ENCODE data around the gene GOLGA3.
"Not testable (repeated sequence)": the region's sequence is repeated elsewhere in the genome, so short reads cannot be mapped to it uniquely, and the experiment has no call there.

The GOLGA3 gene, protein sequence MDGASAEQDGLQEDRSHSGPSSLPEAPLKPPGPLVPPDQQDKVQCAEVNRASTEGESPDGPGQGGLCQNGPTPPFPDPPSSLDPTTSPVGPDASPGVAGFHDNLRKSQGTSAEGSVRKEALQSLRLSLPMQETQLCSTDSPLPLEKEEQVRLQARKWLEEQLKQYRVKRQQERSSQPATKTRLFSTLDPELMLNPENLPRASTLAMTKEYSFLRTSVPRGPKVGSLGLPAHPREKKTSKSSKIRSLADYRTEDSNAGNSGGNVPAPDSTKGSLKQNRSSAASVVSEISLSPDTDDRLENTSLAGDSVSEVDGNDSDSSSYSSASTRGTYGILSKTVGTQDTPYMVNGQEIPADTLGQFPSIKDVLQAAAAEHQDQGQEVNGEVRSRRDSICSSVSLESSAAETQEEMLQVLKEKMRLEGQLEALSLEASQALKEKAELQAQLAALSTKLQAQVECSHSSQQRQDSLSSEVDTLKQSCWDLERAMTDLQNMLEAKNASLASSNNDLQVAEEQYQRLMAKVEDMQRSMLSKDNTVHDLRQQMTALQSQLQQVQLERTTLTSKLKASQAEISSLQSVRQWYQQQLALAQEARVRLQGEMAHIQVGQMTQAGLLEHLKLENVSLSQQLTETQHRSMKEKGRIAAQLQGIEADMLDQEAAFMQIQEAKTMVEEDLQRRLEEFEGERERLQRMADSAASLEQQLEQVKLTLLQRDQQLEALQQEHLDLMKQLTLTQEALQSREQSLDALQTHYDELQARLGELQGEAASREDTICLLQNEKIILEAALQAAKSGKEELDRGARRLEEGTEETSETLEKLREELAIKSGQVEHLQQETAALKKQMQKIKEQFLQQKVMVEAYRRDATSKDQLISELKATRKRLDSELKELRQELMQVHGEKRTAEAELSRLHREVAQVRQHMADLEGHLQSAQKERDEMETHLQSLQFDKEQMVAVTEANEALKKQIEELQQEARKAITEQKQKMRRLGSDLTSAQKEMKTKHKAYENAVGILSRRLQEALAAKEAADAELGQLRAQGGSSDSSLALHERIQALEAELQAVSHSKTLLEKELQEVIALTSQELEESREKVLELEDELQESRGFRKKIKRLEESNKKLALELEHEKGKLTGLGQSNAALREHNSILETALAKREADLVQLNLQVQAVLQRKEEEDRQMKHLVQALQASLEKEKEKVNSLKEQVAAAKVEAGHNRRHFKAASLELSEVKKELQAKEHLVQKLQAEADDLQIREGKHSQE (N-terminal part only)

DNA sequence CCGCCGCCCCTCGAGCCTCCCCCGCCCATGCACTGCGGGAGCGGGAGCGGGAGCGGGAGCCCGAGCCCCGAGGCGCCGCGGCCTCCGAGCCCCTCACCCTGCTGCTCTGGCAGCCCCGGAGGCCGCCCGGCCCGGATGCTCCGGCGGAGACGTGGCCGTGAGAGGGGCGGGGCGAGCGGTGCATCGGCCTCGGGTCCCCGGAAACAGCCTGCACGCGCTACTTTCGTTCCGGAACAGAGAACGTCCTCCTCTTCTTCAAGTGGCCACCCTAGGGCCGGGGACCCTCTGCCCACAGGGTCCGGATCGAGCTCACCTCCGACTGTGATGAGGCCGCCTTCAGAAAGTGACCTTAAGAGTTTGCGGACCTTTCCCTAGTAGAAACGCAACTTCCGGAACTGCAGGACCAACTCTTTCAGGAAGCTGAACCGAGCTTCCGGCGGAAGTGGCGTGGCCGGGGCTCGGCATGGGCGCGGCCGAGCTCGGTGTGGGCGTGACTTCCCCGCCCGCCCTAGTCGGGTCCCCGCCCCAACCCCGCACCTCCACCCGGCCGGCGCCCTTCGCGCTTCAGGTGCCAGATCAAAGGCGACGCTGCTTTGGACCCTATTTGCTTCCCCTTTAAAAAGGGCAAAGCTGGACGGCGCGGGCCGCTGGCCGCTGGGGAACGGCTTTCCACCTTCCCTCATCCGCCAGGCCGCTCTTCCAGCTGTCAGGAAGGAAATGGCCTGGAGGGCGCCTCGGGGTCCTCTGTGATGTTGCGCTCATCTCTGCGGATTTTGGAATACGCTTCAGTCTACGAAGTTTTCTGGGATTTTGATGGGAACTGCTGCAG lies at the start of gene GOLGA3:
Gene GOLGA3, minus strand, starts transcription at position 164 of the 829 bp plus-strand sequence. CDS start 6,741 bp downstream, outside the sequence.
- peak; percentile 65 for DNase-seq

DNA sequence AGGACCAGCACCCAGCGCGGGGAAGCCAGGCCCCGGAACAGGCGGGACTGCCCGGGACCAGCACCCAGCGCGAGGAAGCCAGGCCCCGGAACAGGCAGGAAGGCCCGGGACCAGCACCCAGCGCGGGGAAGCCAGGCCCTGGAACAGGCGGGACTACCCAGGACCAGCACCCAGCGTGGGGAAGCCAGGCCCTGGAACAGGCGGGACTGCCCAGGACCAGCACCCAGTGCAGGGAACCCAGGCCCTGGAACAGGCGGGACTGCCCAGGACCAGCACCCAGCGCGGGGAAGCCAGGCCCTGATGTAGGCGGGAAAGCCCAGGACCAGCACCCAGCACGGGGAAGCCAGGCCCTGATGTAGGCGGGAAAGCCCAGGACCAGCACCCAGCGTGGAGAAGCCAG lies 46.0 kb upstream of the GOLGA3 start:
- DNase-seq: not testable (repeated sequence)

DNA sequence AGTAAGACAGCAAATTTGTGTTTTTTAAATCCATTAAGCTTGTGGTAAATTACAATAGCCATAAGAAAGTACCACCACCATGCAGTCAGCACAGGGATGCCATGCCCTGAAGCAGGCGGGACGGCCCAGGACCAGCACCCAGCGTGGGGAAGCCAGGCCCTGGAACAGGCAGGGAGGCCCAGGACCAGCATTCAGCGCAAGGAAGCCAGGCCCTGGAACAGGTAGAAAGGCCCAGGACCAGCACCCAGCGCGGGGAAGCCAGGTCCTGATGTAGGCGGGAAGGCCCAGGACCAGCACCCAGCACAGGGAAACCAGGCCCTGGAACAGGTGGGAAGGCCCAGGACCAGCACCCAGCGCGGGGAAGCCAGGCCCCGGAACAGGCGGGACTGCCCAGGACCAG lies 45.5 kb upstream of the GOLGA3 start:
- DNase-seq: no peak

DNA sequence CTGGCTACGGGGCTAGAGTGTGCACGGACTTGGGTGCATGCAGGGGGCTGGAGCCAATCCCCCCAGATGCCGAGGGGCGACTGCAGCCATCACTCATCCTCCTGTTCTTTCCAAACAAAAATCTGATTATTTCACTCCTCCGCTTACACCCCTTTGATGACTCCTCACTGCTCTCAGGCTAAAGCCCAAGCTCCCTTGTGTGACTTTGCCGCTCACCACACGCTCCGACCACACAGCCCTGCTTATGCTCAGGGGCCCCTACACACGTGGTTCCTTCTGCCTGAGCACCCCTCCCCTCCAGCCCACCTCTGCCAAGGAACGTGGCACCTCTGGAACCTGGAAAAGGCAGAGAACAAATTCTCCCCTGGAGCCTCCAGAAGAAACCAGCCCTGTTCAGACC lies 45.1 kb upstream of the GOLGA3 start:
- DNase-seq: no peak

DNA sequence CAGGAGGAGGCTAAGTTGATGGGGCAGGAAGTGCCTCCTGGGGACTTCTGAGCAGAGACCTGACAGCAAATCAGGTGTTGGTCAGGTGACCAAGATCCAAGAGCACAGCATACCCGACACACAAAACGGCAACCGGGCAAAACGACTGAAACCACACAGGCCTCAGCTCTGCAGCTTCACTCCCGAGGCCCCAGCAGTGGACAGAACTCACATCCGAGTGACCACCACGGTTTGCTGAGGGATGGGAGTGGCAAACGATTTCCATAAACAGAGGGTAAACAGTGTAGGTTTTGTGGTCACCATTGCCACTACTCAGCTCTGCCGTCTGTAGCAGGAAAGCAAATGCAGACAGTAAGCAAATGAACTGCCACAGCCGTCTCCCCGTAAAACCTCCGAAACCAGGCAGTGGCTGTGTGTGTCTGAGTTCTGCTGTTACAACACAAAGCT lies 44.3 kb upstream of the GOLGA3 start:
- no peak for DNase-seq

DNA sequence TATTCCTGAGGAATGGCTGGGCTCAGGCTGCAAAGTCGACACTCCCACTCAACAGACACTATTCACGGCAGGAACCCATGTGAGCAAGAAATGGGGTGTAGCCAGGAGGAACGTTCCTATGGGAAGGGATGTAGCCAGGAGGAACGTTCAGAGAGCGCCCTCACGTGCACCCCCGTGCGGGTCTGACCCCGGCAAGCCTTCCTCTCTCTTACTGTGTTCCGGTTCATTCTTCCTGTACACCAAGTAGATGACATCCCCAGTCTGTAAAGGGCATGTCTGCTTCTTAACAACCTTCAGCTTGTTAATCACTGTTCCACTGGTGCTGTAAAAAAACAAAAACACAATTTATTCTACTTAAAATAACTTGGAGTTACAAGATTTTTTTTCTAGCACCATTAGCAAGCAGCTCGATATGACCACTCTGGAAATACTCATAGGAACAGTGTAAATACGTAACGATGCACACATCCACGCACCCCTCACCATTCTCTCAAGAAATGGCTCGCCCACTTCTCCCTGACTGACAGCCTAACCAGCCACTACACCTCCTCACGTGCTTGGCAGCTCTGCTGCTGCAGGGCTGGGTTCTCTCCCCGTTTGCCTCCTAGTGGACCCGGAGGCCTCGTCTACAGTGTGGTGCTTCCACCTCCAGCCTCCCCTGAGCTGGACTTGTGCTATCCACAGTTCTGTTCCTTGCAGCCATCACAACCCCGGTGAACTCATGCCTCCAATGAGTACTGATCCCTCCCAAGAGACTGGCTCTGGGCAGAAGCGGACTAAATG lies 43.6 kb upstream of the GOLGA3 start:
- DNase-seq: no peak

DNA sequence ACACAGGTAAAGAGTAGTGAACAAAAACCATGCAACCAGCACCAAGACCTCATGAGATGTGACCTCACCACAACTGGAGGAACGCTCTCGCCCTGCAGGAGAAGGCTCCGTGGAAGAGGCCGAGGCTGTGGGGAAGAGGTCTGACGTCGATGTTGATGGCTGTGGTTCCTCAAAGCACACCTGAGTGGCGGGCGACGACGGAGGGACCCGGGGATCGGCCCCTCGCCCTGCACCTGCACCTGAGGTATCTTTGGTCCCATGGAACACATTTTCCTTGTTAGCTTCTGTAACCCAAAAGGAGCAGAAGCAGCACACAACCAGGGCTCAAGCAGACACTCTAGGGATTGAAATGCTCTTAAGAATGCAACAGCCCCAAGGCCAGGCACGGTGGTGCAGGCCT lies 40.9 kb upstream of the GOLGA3 start:
- DNase-seq: no peak

DNA sequence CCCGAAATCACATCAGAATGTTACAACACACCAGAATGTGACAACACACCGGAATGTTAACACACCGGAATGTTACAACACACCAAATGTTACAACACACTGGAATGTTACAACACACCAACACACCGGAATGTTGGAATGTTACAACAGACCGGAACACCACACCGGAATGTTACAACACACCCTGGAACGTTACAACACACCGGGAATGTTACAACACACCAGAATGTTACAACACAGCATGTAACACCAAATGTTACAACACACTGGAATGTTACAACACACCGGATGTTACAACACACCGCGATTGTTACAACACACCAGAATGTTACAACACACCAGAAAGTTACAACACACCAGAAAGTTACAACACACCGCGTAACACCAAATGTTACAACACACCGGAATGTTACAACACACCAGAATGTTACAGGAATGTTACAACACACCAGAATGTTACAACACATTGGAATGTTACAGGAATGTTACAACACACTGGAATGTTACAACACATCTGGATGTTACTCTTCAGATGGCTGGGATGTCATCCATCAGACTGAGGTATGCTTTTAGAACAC lies 37.7 kb upstream of the GOLGA3 start:
- DNase-seq: no peak

DNA sequence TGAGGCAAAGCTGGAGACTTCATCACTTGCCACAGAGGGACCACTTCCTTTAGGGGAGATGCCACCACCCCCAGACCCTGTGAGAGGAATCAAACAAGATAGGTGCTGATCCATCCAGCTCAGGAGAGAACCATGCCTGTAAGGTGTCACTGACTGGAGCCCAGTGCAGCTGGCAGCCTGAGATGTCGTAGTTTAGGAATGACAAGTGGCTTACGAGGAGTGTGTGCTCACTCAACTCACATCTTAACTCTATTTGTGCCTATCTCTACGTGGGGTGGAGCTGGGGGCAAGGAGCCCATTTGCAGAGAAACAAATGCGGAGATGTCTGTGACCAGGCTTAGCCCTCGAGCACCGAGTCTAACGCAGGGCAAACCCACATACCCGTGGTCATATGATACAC lies 32.9 kb upstream of the GOLGA3 start:
- DNase-seq: no peak

DNA sequence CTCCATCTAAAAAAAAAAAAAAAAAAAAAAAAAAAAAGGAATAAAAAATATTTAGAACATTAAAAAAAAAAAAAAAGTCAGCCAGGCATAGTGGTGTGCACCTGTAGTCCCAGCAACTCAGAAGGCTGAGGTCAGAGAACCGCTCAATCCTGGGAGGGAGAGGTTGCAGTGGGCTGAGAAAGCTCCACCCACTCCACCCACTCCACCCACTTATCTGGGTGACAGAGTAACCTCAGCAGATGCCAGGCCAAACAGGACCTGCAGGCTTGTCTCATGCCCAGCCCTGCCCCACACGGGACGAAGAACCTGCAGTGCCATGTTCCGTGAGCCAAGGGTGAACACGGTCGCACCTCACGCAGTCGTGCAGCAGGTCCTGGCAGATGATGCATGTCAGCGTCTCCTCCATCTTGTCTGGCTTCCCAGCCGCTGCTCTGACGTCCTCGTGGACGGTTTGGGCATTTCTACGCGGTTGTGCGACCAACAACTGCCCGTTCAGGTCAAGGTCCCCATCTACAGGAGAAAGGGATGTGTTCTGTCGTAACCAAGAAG lies 30.1 kb upstream of the GOLGA3 start:
- no peak for DNase-seq

DNA sequence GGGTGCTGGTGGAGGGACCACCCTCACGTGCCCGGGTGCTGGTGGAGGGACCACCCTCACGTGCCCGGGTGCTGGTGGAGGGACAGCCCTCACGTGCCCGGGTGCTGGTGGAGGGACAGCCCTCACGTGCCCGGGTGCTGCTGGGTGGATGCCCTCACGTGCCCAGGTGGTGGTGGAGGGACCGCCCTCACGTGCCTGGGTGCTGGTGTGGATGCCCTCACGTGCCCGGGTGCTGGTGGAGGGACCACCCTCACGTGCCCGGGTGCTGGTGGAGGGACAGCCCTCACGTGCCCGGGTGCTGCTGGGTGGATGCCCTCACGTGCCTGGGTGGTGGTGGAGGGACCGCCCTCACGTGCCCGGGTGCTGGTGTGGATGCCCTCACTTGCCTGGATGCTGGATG lies 28.4 kb upstream of the GOLGA3 start:
- DNase-seq: not testable (repeated sequence)

DNA sequence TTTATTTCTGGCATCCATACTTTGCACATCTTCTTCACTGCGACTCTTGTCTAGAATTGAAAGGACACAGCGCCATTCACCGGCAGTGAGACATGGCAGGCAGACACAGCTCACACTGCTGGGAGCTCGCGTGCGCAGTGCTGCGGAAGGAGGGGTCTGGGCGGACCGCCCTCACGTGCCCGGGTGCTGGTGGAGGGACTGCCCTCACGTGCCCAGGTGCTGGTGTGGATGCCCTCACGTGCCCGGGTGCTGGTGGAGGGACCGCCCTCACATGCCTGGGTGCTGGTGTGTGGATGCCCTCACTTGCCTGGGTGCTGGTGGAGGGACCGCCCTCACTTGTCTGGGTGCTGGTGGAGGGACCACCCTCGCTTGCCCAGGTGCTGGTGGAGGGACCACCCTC lies 27.9 kb upstream of the GOLGA3 start:
- no peak for DNase-seq

DNA sequence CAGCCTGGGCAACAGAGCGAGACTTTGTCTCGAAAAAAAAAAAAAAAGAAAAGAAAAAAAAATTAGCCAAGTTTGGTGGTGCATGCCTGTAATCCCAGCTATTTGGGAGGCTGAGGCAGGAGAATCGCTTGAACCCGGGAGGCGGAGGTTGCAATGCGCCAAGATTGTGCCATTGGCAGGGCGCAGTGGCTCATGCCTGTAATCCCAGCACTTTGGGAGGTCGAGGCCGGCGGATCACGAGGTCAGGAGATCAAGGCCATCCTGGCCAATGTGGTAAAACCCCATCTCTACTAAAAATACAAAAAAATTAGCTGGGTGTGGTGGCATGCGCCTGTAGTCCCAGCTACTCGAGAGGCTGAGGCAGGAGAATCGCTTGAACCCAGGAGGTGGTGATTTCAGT lies 26.5 kb upstream of the GOLGA3 start:
- not testable (repeated sequence) for DNase-seq

DNA sequence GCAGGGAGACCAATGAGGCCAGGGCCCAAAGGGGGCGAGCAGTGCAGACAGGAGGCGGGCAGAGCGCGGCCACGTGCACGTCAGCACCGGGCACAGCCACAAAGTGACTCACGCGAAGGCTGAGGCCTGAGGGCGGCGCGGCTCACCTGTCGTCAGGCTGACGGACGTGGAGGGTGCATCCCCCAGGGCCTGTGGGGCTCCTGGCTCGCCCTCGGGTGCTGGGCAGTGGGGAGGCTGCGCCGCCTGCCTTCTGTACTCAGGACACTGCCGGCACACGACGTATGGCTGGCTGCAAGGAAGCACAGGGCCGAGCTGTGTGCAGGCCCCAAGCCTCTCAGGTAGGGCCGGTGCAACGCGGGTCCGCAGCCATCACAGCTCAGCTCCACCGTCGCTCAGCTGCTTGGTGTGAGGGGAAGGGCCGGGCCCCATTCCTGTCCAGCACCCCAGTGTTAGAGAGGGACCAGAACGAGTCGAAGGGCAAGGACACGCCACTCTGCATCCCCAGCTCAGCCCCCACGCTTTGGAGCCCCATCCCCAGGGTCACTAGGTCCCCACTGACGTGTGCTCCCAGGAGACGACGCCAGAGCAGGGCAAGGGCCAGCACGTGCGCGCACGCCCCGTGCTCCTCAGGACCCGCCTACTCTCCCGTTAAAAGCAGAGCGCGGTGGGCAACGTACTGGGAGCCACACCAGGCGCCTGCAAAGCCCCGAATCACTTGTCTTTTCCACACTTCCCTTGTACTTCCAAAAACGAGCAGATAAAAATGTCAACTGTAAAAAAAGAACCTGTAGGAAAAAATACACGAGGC lies 24.8 kb upstream of the GOLGA3 start:
- no peak for DNase-seq

DNA sequence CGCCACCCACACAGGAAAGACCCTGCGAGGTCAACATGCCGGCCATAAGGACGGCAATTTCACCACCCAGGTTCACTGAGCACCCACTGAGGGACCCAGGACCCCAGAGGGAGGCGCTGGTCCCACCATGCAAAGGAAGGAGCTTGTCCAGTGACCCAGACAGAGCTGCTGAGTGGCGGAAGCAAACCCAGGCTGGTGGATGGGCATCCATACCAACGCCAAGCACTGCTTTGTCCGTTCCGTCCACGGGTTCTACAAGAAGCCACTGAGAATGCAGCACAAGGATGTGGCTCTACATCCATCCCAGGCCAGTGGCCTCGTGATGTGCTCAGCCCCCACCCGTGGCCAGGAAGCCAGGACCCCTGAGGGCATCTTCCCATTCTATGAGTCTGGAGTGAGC lies 23.8 kb upstream of the GOLGA3 start:
- DNase-seq: no peak

DNA sequence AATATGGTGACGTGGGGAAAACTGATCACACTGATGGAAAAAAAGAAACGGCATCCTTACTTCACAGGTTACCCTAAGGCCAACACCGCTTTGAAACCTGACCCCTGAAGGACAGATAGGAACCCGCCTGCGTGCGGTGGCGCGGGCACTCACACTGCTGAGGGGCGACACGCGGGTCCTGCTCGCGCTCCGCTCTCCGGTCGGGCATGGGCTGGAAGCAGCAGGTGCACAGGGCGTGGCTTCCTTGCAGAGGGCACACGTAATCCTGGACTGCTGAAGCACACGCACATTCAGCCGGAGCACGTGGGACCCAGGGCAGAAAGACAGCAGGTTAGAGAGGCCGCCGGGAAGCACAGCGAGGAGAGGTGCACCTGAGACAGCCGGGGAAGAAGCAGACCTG lies 22.8 kb upstream of the GOLGA3 start:
- DNase-seq: no peak

DNA sequence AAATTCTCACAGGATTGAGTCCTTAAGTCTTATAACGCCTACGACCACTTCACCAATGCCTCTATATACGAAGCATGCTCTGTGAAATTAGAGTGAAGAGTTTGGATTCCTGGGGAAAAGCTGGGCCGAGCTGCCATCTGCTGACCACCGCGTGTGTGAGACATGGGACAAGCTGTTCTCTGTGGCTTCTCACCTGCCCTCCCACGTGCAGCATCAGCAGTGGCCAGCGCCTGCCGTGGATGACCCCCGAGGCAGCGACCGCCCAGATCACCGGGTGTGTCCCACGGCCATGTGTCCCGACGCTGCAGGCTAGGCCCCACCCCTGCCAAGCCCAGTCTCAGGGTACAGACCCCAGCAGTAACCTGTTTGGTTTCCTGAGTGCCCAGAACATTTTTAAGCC lies 21.6 kb upstream of the GOLGA3 start:
- no peak for DNase-seq

DNA sequence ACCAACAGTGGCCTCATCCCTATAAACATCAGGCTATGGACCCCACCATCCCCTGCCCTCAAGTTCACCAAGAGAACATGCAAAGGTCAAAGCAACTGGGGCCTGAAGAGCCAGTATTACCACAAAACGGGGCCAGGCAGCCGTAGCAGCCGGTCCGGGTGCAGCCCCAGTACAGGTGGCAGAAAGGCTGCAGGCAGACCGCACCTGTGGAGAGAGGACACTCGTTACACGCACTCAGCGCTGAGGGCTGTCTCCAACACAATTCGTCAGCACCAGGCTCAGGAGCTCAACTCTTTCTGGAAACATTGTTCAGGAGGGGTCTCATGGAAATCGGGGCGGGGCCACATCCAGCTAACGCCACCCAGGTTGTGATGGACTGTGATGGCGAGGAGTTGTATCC lies 19.9 kb upstream of the GOLGA3 start:
- DNase-seq: no peak
